ENCODE results near the gene CCDC28B.
A peak's percentile ranks its signal among the peaks of the same experiment; 100 is the strongest.

The CCDC28B gene

DNA sequence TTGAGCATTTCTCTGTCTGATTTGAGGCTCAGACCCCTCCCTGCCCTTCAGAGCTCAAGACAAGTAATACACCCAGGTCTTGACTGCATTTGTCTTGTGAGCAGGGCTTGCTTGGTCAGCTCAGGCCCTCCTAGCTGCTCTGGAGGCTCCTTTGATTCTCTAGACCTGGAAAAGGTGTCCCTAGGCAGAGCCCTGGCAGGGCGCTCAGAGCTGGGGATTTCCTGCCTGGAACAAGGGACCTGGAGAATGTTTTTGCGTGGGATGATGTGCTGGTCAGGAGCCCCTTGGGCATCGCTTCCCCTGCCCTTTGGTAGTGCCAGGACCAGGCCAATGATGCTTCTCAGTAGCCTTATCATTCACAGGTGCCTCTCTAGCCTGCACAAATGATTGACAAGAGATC, 4.9 kb upstream of the CCDC28B start:
- DNase-seq, result no peak

DNA sequence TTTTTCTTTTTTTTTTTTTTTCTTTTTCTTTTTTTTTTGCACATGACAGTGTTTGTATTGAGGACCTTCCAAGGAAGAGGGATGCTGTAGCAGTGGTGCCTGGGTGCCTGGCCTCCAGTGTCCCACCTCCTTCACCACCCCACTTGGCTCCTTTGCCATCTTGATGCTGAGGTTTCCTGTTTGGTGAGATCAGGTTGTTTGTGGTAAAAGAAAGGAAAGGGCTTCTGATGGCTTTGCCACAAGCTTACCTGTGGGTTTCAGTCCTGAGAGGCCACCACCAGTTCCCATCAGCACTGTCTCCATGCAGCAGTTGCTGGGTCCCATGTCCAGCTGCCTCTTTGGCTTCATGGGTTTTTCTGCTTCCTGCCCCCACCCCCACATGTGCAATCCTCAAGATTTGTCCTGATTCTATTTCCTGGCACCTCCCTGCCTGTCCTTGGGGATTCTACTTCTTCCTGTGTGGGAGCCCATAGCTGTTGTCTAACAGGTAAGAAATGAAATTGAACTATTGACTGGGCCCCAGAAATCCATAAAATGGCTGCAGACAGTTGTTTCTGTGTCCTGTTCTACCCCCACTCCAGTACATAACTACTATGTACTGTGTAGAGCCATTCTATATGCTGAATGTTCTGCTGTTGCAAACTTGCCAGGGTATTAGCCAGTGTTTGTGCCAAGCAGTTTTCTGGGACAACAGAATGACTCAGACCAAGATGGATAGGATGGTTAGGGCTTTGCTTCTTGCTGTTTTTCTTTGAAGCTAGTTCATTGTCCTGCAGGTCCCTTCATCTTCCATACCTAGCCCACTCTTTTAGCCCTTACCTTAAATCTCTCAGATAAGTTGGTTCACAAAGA, 4.2 kb upstream of the CCDC28B start:
- no peak for DNase-seq

DNA sequence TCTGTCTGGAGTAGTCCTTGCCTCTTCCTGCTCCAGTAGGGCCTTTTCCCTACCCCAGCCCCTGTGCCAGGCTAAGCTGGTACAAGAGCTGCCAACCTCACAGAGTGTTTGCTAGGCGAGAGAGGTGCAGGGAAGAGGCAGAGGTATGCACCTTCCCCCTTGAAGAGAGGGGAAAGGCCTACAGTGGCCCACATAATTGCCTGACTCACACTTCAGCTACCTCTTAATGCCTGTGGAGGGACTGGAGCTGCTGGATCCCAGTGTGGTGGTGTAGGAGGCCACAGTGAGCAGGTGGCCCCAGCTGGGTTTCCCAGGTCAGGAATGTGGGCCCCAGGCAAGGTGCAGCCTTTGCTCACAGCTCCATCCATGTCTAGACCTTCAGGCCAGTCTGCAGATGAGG, 3.3 kb upstream of the CCDC28B start:
- no peak for DNase-seq

GRCh38 chr1:32197837-32198236, 2.6 kb upstream of the CCDC28B start:
- no peak for DNase-seq

DNA sequence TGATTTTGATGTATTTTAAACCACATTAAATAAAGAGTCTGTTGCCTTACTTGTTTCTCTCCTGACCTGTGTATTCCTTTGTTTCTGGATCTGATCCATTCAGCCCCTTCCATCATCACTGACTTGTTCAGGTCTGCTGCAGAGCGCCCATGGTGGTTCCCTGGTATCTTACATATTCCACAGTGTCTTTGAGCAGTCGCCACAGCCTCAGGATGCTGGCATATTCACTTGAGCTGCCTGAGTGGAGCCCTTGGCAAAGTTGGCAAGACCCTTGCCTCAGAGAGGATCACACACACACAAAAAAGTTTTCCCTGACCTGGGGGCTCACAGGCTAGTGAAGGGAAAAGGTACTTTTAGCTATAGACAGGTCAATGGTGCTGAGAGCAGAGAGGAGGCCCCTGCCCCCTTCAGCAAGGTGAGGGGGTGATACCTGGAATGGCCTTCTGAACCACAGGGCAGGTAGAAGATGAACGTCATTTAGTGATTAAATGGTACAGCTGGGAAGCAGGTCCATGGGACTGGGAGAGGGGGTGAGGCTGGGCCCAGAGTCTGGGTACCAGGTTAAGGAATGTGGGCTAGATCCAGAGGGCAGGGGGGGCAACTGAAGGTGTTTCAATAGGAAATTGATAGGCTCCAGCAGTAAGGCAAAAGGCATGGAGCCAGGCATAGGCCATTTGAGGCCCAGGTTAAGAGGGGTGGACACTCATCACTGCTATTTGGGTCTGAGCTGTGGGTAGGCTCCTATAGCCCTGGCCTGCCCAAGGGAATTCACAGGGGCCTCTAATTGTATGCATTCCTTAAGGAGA, 2.0 kb upstream of the CCDC28B start:
- no peak for DNase-seq

DNA sequence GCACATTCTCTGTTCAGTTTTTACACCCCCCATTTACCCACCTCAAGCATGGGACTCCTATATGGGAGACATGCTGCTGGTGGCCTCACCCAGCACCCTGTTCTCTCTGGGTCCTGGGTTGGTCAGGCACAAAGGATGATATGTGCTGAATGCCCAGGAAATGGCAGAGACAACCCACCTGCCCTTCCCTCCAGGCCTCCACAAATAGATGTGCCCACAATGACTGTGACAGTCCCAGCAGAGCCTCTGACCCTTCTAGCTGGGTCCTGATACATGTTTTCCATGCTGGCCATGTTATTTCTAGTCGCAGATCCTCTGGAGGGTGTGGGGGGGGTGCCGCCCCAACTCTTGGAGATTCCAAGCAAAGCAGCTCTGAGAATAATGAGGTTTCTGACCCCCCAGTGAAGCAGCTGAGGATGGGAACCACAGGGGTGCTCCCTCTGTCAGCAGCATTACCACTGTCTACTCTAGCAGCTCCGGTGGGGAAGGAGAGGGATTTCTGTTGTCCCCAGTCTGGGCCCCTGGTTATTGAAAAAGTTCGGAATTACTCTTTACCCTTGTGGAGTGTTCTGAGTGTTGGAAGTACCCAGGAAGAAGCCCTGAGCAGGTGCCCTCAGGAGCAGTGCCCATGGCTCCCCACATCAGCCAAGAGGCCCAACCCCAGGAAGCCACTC, 1.2 kb upstream of the CCDC28B start:
- DNase-seq, result no peak

- no peak for DNase-seq
Observed at GRCh38 chr1:32199717-32200072, 700 bp upstream of the CCDC28B start.

GRCh38 chr1:32201011-32201855, 838 bp downstream of the CCDC28B start:
- DNase-seq, result peak; percentile 70

DNA sequence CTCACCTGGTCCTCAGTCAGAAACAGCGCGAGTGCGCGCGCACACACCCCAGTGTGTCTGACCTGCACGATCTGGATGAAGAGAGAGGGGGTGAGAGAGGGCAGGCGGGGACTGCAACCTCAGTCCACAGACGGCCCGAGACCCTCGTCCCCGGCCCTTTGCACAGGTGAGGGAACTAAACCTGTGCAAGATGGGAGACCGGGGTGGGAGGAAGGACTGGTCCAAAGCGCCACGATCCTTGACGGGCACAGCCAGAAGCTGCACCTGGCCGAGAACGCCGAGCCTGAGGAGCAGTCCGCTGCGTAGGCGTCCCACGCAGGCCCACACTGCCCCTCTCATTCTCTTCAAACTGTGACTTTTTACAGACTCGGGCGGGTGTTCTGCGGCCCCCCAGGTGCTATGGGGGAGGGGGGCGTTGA, 4.6 kb downstream of the CCDC28B start:
- no peak for DNase-seq

- peak; percentile 84 for DNase-seq
Observed at GRCh38 chr1:32205401-32206370, 5.3 kb downstream of the CCDC28B start, which contains the start of gene IQCC. TSS of gene IQCC (plus strand) at chr1:32205671. CDS start at chr1:32205682, 11 bp downstream.

DNA sequence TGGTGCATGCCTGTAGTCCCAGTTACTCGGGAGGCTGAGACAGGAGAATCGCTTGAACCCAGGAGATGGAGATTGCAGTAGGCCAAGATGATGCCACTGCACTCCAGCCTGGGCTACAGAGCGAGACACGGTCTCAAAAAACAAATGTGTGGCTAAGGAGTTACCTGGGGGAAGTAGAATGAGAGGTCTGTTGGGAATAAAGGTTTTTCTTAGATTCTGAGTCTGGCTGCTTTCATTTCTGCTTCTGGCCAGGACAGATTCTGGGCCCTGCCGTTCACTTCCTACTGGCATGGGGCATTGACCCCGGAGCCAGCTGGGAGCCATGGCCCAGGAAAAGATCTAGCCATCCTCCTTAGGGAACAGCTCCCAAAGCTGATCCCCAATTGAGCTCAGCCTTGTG, 8.1 kb downstream of the CCDC28B start:
- DNase-seq, result no peak

- no peak for DNase-seq
Observed at GRCh38 chr1:32208891-32209328, 8.5 kb downstream of the CCDC28B start, which contains the start of gene DCDC2B. TSS of gene DCDC2B (plus strand) at chr1:32209089. CDS start at chr1:32209094, 5 bp downstream.

- DNase-seq, result peak; percentile 53
Observed at GRCh38 chr1:32215629-32216480, 15.5 kb downstream of the CCDC28B start.

- no peak for DNase-seq
Observed at GRCh38 chr1:32216566-32216965, 16.2 kb downstream of the CCDC28B start.

DNA sequence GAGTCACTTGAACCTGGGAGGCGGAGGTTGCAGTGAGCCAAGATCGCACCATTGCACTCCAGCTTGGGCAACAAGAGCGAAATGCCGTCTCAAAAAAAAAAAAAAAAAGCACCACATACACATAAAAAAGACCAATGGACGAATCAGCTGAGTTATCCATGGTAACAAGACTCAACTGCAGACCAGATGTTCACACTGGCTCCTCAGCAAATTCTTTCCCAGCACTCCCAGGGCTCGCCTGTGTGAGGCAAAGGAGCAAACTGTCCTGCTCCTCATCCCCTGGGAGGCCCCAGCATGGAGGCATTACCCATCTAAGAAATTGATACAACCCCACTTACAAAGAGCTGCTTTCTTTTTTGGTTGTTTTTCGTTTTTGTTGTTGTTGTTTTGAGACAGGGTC, 18.6 kb downstream of the CCDC28B start:
- DNase-seq, result no peak

DNA sequence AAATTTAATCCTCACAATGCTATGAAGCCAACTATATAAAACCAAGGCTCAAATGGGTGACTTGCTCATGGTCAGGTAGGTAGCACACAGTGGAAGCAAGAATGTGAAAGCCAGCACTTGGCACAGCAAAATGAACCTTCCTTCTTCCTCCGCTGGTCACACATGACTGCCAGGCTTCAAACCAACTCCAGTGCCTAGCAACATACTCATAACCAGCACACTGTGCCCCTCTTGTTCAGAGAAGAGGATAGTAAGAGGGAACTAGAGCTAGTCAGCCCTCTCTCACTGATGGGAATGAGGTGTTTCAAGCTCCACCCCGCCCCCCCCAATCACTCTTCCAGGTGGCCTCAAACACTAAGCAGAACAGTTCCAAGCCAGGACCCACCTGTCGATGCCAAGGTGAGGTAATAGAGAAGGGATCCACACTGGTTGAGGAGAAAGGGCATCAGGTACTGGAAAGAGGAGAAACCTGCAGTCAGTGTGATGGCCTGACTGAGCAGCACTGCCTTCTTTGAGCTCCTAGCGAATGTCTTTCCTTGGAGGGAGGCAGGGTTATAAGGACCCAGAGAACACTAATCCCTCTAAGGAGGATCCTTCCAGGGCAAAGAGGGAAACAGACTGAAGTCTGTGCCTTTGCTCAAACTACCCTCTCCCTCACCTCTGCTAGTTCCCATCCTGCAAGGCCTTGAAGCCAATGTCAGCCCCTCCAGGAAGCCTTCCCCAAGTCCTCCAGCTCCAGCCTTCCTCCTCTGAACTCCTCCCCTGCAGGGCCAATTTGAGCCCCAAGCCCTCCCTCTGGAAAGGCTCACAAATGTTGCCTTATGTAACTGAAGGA, 20.6 kb downstream of the CCDC28B start:
- no peak for DNase-seq

DNA sequence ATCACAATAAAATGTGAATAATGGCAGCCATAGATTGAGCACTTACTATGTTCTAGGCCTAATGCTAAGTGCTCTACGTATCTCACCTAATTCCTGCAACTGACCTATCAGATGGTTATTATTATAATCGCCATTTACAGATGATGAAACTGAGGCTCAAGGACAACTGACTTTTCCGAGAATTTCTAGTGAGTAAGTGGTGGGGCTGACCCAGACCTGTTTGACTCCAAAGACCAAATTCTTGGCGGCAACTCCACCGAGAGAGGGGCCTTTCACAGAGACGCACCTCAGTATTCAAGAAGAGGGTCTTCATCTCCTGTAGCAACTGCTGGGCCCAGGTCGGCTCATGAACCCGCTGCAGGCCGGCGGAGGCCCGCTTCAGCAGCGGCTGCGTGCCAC, 21.2 kb downstream of the CCDC28B start:
- no peak for DNase-seq

- peak; percentile 91 for DNase-seq
Observed at GRCh38 chr1:32221980-32222755, 21.8 kb downstream of the CCDC28B start, which contains the start of the genes EIF3I and TMEM234. TSS of gene EIF3I (plus strand) at chr1:32222407. CDS start at chr1:32222442, 35 bp downstream. TSS of gene TMEM234 (minus strand) at chr1:32222353. CDS start at chr1:32222322, 31 bp downstream.

Measured in stimulated activated CD4-positive, alpha-beta T cell treated with anti-CD3 and anti-CD28 coated beads, Interleukin-1b, Interleukin-23, amount 100 ng/mL, for 48 hours (primary cell).